Renal cortex interstitium (tissue), 11 donors: ENCODE results near the gene DISC1. TPM values are rescaled to one million over a fixed set of nuclear protein-coding genes. Genes with fewer than 3 reads are reported as not detected.
A peak's percentile ranks its signal among the peaks of the same experiment; 100 is the strongest.
"Not testable (repeated sequence)": the region's sequence is repeated elsewhere in the genome, so short reads cannot be mapped to it uniquely, and the experiment has no call there.

ENCODE experiments used
- DNase-seq, 11 donors: peaks; one replicate each; pipeline ENCODE4 v3.0.0-alpha.2; 2013; ENCODE audit warnings: low read depth in 9 of 11, low spot score in 4 of 11; ENCODE audit errors: extremely low read depth in 1 of 11
- polyA plus RNA-seq, 3 donors: library from polyadenylated mRNA; unstranded; fragments of 120-200 nt; gene quantifications; one replicate each; pipeline ENCODE4 v1.2.1, GENCODE V29; 2013; ENCODE audit not compliant: insufficient read length in 3 of 3

DISC1 gene
- polyA plus RNA-seq, 3 donors: 5.2 to 5.9 (median 5.8) TPM

DNA sequence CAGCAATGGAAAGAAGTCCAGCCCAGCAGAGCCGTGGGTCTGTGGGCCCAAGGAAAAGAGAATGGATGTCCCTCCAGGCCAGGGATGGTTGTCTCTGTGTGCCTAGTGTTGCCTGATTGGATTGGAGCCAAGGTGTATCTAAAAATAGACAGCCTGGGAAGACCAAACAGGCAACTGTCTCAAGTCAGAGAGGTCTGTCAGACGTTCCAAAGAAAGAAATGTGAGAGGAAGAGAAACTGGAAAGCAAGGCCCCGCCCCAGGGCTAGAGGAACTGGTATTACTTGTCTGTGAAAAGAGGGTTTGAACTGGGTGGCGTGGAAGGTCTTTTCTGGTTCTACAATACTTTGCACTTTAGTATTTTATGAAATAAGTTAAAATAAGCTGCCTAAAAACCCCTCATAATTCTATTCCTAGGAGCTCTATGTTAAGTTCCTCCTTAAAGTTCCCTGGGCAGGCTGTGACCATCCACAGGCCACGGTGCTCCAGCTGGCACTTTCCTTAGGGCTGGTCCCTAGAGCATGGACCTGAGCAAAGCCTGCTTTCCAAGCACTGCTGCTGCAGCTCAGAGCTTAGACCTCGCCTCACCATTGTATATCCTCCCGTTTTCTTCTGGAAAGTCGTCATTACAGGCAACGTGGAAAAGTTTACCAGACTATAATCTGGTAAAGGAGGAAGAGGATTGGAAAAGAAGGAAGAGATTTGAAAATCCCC is 151.6 kb downstream of the DISC1 start:
- DNase-seq: no peak

DNA sequence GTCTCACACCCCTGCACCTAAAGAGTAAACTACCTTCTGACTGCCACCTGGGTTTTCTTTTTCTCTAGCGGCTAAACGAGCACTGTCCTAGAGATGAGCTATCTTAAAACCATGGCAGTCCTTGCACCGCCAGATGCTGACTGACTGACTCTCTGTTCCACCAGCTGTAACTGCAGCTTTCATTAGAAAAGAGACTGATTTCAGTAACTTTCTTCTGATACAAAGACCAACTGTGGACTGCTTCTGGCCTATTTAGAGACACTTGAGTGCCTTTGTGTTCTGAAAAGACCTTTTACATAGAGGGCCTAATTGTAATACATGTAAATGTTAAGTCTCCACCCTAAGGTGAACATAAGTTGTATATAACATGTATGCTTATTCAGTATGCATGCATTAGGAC is 152.5 kb downstream of the DISC1 start:
- DNase-seq: no peak

DNA sequence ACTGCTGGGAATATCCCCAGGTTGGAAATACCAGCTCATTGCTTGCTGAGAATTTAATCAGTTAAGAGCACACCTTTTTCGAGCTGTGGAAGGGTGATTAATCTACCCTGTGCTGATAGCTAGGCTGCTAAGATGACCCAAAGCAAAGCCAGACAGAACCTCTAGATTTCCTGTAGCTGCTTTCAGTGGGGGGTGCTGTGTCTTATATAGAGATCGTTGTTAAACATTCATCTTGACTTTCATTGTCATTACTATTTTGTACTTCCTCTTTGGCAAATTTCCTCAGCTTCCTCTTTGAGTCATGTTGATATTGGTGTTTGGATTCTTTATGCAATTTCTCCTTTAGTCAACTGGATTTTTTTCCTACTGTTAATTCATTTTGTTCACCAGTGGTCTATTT is 155.3 kb downstream of the DISC1 start:
- DNase-seq: no peak

DNA sequence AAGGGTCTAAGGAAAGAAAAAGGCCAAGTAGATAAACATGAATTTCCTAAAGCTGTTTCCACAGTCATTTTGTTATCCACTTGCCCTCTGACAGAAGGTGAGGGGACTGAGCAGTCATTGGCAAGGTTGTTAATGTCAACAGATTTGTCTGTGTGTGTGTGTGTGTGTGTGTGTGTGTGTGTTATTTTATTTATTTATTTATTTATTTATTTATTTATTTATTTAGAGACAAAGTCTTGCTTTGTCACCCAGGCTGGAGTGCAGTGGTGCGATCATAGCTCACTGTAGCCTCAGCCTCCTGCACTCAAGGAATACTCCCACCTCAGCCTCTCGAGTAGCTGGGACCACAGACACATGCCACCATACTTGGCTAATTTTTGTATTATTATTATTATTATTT is 158.5 kb downstream of the DISC1 start:
- DNase-seq: not testable (repeated sequence)

DNA sequence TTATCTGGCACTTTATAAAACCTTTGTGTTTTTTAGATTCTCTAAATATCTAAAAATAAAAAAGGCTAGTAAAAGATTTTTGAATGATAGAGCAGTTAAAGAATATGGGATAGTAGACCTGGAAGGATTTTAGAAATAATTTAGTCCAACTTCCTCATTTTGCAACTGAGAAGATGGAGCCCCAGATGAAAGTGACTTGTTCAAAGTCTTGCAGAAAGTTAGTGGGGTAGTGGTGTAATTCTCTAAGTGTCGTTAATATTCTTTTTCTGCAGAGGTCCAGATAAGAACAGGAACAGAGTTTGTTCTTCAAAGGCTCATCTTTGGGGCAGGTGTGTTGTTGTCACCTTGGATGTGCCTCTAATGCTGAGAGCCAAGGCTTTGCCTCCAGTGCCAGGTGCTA is 159.5 kb downstream of the DISC1 start:
- DNase-seq: no peak

DNA sequence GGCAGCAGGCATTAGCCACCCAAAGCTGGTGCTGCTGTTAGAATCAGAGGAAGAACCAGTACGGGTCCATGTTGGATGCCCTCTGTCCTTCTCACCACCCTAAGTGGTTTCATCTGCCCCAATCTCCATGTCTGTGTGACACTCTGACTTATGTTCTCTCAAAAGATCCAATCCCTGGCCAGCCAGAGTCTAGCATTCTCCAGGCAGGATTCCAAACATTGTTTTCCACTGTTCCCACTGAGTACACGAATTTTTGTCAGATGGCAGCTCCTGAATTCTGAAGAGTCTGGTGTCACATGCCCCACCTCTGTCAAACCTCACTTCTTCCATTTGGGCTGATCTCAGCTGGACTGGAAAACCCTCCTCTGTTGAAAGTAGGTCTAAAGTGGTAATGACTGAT is 166.0 kb downstream of the DISC1 start:
- no peak for DNase-seq

DNA sequence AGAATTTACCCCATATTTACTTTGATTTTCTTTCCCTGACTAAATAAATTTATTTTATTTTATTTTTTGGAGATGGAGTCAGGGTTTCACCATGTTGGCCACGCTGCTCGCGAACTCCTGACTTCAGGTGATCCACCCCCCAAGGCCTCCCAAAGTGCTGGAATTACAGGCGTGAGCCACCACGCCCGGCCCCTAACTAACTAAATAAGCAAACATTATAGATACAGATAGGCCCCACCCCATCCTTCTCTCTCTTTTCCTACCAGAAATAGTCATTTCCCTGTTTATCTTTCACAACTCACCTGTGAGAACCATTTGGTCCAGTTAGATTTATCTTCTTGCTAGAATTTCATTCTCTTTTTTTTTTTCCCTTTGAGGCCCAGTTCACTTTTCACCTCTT is 167.3 kb downstream of the DISC1 start:
- DNase-seq: no peak

DNA sequence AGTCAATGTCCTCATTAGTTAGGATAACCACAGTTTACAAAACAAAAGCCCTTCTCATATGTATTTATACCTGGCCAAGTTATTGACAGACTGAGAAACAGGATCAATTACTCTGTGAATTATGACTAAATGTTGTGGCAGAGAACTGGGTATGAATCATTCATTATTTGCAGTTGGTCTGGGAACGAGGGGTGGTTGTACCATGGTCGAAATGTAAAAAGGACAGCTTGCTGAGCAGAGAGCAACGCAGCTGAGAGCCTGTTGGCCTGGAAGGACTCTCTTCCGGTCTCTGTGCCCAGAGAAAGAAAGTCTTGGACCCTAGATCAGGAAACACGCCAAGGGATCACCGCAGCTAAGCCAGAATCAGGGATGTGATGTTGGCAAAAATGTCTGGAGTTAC is 169.6 kb downstream of the DISC1 start:
- no peak for DNase-seq

DNA sequence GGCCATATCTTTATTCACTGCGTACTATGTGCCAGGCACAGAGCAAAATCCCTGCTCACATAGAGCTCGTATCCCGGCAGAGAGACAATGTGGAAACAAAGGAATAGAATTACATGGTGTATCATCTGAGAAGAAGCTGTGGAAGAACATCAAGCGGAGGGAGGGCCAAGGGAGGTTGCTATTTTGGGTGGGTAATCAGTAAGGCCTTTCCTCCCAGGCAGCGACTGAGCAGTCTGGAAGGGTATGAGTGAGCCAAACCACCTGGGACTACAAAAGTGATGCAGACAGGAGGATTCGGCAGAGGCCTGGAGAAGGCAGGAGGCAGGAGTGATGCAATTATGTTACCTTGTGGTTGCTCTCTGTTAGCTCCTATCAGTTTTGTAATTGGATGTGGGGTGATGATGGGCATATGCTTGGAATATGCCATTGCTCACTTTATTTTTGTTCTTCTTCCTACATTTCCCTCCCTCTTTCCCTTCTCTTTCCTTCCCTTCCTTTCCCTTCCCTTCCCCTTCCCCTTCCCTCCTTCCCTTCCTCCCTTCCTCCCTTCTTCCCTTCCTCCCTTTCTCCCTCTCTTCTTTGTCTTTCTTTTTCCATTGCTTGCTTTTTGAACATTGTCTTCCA is 172.9 kb downstream of the DISC1 start:
- no peak for DNase-seq

DNA sequence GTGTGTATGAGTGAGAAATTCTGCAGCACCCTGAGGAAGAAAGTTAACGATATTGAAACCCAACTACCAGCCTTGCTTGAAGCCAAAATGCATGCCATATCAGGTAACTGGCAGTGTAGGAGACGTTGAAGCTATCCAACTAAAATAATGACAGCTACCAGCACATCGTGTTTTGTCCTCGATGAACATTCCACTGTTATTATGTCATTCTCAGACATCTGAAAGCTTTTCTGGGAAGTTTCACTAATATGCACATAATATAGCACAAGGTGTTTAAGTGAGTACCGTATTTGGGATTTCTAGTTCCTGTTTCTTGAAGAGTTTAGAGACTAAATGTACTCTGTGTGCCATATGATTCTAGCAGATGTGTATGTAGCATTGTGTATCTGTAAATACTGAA is 173.5 kb downstream of the DISC1 start:
- no peak for DNase-seq

DNA sequence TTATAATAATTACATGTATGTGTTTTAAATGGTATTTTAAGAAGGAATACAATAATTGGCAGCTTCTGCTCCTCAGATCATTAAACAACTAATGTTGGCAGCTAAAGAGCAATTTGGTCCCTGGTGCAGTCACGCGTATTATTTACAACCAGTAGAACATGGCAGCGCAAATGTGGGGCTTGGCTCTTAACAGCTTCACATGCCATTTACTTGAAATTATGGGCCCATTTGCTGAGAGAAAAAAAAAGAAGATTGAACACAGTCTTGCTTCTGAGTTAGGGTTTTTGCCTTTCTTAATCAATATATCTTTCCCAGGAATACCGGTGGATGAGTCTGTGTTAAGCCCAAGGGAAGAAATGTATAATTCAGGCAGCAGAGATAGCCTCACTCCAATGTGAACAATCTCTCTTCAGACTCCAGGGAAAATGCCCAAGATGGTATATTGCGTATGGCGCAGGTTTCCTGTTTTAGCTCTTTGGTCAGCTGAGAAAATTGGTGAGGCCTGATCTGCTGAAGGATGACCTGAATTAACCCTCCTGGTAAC is 174.5 kb downstream of the DISC1 start:
- DNase-seq: no peak

DNA sequence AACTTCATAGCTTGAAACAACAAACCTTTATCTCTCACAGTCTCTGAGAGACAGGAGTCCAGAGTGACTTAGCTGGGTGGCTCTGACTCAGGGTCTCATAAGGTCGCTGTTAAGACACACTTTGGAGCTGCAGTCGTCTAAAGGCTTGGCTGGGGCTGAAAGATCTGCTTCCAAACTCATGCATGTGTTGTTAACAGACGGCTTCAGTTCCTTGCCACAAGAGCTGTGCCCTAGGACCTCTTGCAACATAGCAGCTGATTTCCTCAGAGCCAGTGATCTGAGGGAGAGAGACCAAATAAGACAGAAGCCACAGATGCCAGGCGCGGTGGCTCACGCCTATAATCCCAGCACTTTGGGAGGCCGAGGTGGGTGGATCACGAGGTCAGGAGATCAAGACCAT is 176.8 kb downstream of the DISC1 start:
- no peak for DNase-seq

DNA sequence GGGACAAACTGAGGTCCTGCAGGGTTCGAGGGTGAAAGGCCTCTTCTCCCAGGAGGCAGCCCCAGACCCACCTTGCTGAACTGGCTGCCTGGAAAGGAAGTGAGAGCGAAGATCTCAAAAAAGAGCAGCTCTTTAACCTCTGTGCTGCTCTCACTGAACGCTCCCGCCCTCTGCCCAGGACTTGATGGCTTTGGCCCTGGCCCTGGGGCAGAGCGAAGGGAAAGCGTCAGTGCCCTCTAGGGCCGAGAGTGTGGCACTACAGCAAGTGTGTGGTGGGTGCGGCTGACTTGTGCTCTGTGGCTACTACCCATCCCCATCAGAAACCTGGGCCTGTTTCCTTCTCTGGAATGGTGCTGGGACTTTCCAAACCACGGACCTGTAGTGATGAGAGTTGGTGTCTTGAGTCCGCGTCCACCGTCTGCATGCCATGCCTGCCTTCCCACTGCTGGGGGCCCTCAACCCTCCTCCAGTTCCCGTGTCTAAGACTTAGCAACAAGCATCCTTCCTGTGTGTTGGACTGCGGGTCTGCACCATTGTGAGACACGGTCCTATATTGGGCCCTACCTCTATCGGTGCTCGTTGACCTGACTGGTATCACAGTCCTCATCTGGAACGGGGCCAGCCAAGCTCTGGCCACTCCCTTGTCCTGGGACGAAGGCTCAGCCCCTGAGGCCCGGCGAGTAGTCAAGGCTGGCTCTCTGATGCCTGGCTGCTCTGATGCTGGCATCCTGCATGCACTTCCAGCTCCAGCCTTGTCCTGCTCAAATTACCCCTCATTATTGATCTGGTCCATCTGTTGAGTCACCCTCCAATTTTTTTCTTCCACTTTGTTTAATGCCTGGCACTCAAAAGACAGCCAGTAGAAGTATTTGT is 180.3 kb downstream of the DISC1 start:
- no peak for DNase-seq

DNA sequence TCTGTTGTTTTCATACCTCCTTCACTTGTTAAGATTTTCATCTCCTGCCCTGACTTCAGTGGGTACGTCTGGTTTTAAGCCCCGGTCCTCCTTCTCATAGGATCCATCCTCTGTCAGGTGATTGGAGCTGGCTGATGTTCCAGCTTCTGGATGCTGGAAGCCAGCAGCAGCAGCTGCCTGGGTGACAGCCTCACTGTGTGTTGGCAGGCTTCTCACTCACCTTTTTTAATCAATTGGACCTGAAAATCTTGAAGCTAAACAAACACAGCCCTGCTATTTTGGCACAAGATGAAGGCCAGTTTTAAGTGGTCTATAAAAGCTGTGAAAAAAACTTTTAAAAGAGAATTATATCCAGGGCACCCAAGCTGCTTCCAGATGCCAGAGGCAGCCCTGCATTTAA is 181.0 kb downstream of the DISC1 start:
- no peak for DNase-seq

DNA sequence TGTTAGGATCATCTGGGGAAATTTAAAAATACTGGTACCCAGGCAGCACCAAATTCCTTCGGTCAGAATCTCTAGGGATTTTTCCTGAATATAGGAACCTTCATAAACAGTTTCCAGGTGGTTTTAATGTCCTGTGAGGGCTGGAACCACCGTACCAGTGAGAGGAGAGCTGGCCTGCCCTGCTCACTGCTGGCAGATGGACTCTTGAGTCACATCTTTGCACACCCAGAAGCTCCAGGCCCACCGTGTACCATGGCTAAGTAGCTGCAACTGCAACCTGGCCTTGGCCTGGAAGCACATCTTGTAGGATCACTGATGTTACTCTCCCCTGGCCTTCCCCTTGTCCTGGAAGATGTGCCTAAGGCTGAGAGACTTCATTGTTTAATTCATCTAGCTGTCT is 181.5 kb downstream of the DISC1 start:
- no peak for DNase-seq

DNA sequence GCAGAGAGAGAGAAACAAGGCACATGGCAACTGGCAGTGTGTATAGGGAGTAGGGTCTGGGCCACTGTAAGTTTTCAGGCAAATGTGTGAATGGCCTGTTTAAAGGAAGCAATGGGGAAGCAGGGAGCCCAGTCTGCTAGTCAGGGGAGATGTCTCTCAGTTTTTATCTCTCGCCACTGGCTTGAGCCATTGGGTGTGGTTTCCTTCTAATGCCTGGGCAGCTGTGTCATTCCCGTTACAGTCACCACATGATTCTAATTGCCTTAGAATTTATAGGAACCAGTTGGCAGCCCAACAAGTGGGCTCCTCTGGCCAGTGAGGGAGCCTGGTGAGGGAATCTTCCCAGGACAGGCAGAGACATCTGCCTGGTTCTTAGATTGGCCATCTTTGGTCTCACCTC is 182.4 kb downstream of the DISC1 start:
- DNase-seq: no peak

DNA sequence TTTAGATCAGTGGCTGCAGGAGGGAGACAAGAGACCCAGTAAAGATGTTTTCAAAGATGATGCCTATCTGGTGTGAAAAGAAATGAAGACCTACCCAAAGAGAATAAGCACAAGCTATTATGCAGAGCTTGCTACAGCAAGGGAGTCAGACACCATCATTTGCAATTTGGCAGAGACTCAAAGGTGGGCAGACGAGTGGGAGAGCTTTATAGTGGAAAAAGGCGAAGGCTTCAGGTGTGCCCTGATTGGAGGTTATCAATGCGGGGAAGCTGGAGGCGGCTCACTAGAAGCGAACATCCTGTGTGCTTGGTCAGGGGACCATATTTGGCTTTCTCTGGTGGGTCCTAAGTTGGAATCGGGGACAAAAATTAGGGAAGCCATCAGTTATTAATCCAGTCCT is 183.8 kb downstream of the DISC1 start:
- no peak for DNase-seq

DNA sequence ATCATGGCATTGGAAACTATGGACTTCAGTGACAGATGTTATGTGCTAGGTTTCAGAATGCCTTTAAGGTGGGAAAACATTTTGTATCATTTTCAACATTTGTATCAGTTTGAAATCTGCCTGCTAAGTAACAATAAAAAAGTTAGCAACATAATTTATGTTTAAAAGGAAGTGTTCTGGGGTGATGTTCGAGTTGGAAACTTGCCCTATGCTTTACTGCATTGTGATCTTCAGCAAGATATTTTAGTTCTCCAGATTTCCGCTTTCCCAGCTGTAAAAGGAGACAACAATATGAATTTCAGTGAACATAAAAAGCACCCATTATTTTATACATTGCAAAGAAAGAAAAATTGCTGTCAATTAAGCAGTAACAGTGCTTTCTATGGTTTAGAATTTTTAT is 187.4 kb downstream of the DISC1 start:
- peak in 9 of 11 donors; percentile 17 to 43 (median 36) for DNase-seq

DNA sequence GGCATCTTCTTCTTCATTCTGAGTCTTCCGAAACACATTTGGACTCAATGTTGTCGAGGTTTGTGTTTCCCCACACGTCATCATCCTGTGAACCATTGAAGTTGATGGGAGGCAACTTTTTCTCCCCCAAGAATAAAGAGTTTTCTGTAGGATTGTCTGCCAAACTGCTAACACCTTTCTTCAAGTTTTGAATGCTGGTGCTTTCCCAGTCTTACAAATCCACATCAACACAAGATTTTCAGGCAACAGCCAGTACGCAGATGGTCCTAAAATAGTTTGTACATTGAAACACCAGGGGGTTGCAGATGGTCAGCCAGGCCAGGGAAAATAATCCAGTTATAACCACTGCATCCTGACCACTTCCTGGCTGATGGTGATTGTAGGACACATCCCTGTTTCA is 187.9 kb downstream of the DISC1 start:
- DNase-seq: no peak

DNA sequence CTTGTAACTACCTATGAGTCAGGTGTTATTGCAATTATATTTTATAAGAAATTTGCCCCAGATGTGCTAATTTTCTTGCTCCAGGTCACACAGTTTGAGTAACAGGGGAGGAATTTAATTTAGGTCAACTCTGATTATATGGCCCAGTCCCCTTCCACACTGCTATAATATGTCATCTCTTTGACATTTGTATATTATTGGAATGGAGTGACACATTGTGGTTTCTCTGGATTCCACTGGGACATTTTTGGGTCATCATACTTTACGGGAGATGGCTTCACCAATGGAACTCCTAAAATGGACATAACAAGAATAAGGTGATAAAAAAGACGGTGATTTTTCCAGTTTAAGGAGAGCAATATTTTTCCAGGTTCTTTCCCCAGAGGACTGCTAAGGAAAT is 191.2 kb downstream of the DISC1 start:
- no peak for DNase-seq
